ENCODE data around the gene EXOG. TPM values are rescaled to one million over a fixed set of nuclear protein-coding genes. Genes with fewer than 3 reads are reported as not detected.

The EXOG gene
- total and polyA plus RNA-seq, 2 donors (not counting 3 experiments of a cell fraction or from before 2014, with no cell fraction given) = 10.8 to 21.9 TPM

- ChIA-PET CTCF (no interaction called here), POLR2A (no interaction called here)
- Histone ChIP-seq H3K4me3 (replicated peaks in 1 of 3; ENCODE audit: insufficient read depth in 1 of 3, low read depth in 1 of 3, low read length in 3 of 3) (no peak overlapping the region), H3K4me1 (ENCODE audit: control insufficient read depth, extremely low read depth, insufficient read depth, low read length) (no peaks in the 10 kb centered on the region), H3K36me3 (ENCODE audit: control insufficient read depth in 2 of 2, extremely low read depth in 1 of 2, insufficient read depth in 2 of 2, low read length in 2 of 2) (no peaks in the 10 kb centered on the region), H3K9me3 (replicated peaks; ENCODE audit: control insufficient read depth, insufficient read depth, low read length) (no peaks in the 10 kb centered on the region), H3K4me2 (ENCODE audit: insufficient read depth, low read length) (no peak overlapping the region), H4K20me1 (replicated peaks; ENCODE audit: control insufficient read depth, extremely low read depth, insufficient read depth, low read length) (no peaks in the 10 kb centered on the region), H2AFZ (ENCODE audit: low read depth, low read length) (no peak overlapping the region), H3K79me2 (ENCODE audit: control insufficient read depth, insufficient read depth, low read length) (no peaks in the 10 kb centered on the region), H3K27me3 (ENCODE audit: control insufficient read depth in 2 of 2, insufficient read depth in 2 of 2, low read length in 2 of 2) (no peaks in the 10 kb centered on the region), H3K9ac (replicated peaks; ENCODE audit: extremely low read depth, insufficient read depth, low read length) (no peak overlapping the region), H3K9me1 (replicated peaks; ENCODE audit: control insufficient read depth, extremely low read depth, insufficient read depth, low read length) (no peaks in the 10 kb centered on the region), H3K27ac (ENCODE audit: insufficient read depth, low read depth, low read length) (no peak overlapping the region)
- dilution Hi-C loops (cut with MboI; ENCODE audit: extremely low pct_ligation_motif_present, low sequenced_read_pairs) = no loop called here
- DNase-seq (ENCODE audit: low read depth, low spot score) (no peak), FAIRE-seq (no peak)
- no TSS peak for BruUV-seq (replicated peaks)
- intact Hi-C loops (cut with micrococcal nuclease) = no loop called here
- TF ChIP-seq POLR2AphosphoS5 (IDR thresholded peaks at IDR 0.05; ENCODE audit: insufficient read depth, low read depth, low read length) = no peak
- TF ChIP-seq, protein P1, sequence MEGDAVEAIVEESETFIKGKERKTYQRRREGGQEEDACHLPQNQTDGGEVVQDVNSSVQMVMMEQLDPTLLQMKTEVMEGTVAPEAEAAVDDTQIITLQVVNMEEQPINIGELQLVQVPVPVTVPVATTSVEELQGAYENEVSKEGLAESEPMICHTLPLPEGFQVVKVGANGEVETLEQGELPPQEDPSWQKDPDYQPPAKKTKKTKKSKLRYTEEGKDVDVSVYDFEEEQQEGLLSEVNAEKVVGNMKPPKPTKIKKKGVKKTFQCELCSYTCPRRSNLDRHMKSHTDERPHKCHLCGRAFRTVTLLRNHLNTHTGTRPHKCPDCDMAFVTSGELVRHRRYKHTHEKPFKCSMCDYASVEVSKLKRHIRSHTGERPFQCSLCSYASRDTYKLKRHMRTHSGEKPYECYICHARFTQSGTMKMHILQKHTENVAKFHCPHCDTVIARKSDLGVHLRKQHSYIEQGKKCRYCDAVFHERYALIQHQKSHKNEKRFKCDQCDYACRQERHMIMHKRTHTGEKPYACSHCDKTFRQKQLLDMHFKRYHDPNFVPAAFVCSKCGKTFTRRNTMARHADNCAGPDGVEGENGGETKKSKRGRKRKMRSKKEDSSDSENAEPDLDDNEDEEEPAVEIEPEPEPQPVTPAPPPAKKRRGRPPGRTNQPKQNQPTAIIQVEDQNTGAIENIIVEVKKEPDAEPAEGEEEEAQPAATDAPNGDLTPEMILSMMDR (IDR thresholded peaks at IDR 0.05; ENCODE audit: extremely low read depth in 1 of 2, insufficient read depth in 1 of 2, low read depth in 1 of 2, low read length in 2 of 2) = no peak
- TF ChIP-seq JUN (IDR thresholded peaks at IDR 0.05; ENCODE audit: borderline replicate concordance, insufficient read depth, insufficient read length, low read depth) = no peak
- TF ChIP-seq MYC (IDR thresholded peaks at IDR 0.05; ENCODE audit: low read depth, low read length) = no peak
- no peak for TF ChIP-seq GATA2 (IDR thresholded peaks at IDR 0.05; ENCODE audit: insufficient read depth, insufficient read length, low read depth, low read length)
- no peak for TF ChIP-seq EZH2 (IDR thresholded peaks at IDR 0.05; ENCODE audit: borderline replicate concordance, low read depth, low read length, severe bottlenecking)
- TF ChIP-seq FOS (IDR thresholded peaks at IDR 0.05; ENCODE audit: borderline replicate concordance, insufficient read depth, low read length) = no peak
- TF ChIP-seq, protein P2, sequence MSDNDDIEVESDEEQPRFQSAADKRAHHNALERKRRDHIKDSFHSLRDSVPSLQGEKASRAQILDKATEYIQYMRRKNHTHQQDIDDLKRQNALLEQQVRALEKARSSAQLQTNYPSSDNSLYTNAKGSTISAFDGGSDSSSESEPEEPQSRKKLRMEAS (IDR thresholded peaks at IDR 0.05; ENCODE audit: insufficient read depth, insufficient read length) = no peak
- TF ChIP-seq POLR2A (IDR thresholded peaks at IDR 0.05; ENCODE audit: low read depth, low read length) = no peak
Measured at GRCh38 chr3:38553071-38553470, 56.9 kb downstream of the EXOG start.
